GM12878 (cell line): ENCODE data around the gene NRG3.
"Not testable (repeated sequence)": the region's sequence is repeated elsewhere in the genome, so short reads cannot be mapped to it uniquely, and the experiment has no call there.

ENCODE experiments used
- ASH2L ChIP-seq: fragments of 300-600, 200-600 bp; sonication (generic); IDR thresholded peaks from 2 replicates; pipeline ENCODE4 v1.6.1; 2017; ENCODE audit warnings: low read depth, mild to moderate bottlenecking, borderline replicate concordance
- NRF1 ChIP-seq: conservative IDR thresholded peaks from 2 replicates; pipeline ENCODE4 v1.6.1; 2011; ENCODE audit warnings: mild to moderate bottlenecking, low read depth, low read length, improper control_type of control experiment
- POLR2A ChIP-seq: IDR thresholded peaks from 2 replicates; pipeline ENCODE4 v1.6.1; 2011; ENCODE audit warnings: low read depth, mild to moderate bottlenecking, low read length
- RB1 ChIP-seq: fragments of 450-650 bp; formaldehyde crosslinking; IDR thresholded peaks from 2 replicates; pipeline ENCODE4 v1.6.1; 2017; ENCODE audit warnings: mild to moderate bottlenecking, borderline replicate concordance
- TF ChIP-seq, protein P1 (sequence below): IDR thresholded peaks from 2 replicates; pipeline ENCODE4 v1.6.1; 2012; ENCODE audit warnings: low read depth, low read length, improper control_type of control experiment
- TF ChIP-seq, protein P2 (sequence below), 3 experiments: IDR thresholded peaks in 2 of 3; conservative IDR thresholded peaks in 1 of 3; 2 replicates each; pipeline ENCODE4 v1.5.1; 2011; ENCODE audit warnings: low read depth in 3 of 3, low read length in 3 of 3, mild to moderate bottlenecking in 3 of 3, control low read depth in 2 of 3, moderate library complexity in 2 of 3, inconsistent platforms in 1 of 3, mixed read lengths in 1 of 3; ENCODE audit not compliant: control insufficient read depth in 2 of 3, insufficient read depth in 1 of 3; ENCODE audit errors: extremely low read depth in 1 of 3
- TF ChIP-seq, protein P3 (sequence below): fragments of 450-650 bp; IDR thresholded peaks from 2 replicates; pipeline ENCODE4 v1.6.1; 2017; ENCODE audit warnings: mild to moderate bottlenecking
- TF ChIP-seq, protein P4 (sequence below): IDR thresholded peaks from 2 replicates; pipeline ENCODE4 v1.6.1; 2011; ENCODE audit warnings: low read depth, mild to moderate bottlenecking, low read length, moderate library complexity, borderline replicate concordance; ENCODE audit errors: extremely low read depth

DNA sequence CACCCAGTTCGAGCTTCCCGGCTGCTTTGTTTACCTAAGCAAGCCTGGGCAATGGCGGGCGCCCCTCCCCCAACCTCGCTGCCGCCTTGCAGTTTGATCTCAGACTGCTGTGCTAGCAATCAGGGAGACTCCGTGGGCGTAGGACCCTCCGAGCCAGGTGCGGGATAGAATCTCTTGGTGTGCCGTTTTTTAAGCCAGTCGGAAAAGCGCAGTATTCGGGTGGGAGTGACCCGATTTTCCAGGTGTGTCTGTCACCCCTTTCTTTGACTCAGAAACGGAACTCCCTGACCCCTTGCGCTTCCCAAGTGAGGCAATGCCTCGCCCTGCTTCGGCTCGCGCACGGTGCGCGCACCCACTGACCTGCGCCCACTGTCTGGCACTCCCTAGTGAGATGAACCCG is 474.6 kb downstream of the NRG3 start:
- not testable (repeated sequence) for TF ChIP-seq RB1, NRF1, POLR2A, ASH2L
- TF ChIP-seq, protein P1, sequence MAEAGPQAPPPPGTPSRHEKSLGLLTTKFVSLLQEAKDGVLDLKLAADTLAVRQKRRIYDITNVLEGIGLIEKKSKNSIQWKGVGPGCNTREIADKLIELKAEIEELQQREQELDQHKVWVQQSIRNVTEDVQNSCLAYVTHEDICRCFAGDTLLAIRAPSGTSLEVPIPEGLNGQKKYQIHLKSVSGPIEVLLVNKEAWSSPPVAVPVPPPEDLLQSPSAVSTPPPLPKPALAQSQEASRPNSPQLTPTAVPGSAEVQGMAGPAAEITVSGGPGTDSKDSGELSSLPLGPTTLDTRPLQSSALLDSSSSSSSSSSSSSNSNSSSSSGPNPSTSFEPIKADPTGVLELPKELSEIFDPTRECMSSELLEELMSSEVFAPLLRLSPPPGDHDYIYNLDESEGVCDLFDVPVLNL = not testable (repeated sequence)
- TF ChIP-seq, protein P2, sequence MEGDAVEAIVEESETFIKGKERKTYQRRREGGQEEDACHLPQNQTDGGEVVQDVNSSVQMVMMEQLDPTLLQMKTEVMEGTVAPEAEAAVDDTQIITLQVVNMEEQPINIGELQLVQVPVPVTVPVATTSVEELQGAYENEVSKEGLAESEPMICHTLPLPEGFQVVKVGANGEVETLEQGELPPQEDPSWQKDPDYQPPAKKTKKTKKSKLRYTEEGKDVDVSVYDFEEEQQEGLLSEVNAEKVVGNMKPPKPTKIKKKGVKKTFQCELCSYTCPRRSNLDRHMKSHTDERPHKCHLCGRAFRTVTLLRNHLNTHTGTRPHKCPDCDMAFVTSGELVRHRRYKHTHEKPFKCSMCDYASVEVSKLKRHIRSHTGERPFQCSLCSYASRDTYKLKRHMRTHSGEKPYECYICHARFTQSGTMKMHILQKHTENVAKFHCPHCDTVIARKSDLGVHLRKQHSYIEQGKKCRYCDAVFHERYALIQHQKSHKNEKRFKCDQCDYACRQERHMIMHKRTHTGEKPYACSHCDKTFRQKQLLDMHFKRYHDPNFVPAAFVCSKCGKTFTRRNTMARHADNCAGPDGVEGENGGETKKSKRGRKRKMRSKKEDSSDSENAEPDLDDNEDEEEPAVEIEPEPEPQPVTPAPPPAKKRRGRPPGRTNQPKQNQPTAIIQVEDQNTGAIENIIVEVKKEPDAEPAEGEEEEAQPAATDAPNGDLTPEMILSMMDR (IDR thresholded peaks at IDR 0.05 in 2 of 3, conservative IDR thresholded peaks at IDR 0.05 in 1 of 3; ENCODE audit: control insufficient read depth in 2 of 3, extremely low read depth in 1 of 3, insufficient read depth in 1 of 3, low read depth in 3 of 3, low read length in 3 of 3) = not testable (repeated sequence)
- TF ChIP-seq, protein P3, sequence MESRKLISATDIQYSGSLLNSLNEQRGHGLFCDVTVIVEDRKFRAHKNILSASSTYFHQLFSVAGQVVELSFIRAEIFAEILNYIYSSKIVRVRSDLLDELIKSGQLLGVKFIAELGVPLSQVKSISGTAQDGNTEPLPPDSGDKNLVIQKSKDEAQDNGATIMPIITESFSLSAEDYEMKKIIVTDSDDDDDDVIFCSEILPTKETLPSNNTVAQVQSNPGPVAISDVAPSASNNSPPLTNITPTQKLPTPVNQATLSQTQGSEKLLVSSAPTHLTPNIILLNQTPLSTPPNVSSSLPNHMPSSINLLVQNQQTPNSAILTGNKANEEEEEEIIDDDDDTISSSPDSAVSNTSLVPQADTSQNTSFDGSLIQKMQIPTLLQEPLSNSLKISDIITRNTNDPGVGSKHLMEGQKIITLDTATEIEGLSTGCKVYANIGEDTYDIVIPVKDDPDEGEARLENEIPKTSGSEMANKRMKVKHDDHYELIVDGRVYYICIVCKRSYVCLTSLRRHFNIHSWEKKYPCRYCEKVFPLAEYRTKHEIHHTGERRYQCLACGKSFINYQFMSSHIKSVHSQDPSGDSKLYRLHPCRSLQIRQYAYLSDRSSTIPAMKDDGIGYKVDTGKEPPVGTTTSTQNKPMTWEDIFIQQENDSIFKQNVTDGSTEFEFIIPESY = not testable (repeated sequence)
- TF ChIP-seq, protein P4, sequence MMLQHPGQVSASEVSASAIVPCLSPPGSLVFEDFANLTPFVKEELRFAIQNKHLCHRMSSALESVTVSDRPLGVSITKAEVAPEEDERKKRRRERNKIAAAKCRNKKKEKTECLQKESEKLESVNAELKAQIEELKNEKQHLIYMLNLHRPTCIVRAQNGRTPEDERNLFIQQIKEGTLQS = not testable (repeated sequence)
